ENCODE measurements around the gene OR6B1. TPM values are rescaled to one million over a fixed set of nuclear protein-coding genes. Genes with fewer than 3 reads are reported as not detected.
A peak's percentile ranks its signal among the peaks of the same experiment; 100 is the strongest.

The OR6B1 gene
- total RNA-seq, 1 experiment from 2014 or later, result not detected

DNA sequence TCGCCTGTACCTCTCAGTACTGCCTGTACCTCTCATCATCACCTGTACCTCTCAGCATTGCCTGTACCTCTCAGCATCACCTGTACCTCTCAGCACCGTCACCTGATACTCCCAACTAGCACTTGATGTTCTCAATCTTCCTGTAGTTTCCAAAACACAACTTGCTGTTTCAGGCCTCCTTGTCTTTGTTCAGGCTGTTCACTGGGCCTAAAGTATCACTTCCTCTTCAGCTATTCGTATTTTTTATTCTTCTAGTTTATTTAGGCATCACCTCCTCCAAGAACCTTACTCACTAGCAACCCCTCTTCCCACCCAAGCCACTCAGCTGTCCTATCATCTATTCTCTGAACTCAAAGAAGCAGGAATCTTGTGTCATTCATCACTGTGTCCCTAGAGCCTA, 24.1 kb downstream of the OR6B1 start (continued):
- TF ChIP-seq, protein P1, sequence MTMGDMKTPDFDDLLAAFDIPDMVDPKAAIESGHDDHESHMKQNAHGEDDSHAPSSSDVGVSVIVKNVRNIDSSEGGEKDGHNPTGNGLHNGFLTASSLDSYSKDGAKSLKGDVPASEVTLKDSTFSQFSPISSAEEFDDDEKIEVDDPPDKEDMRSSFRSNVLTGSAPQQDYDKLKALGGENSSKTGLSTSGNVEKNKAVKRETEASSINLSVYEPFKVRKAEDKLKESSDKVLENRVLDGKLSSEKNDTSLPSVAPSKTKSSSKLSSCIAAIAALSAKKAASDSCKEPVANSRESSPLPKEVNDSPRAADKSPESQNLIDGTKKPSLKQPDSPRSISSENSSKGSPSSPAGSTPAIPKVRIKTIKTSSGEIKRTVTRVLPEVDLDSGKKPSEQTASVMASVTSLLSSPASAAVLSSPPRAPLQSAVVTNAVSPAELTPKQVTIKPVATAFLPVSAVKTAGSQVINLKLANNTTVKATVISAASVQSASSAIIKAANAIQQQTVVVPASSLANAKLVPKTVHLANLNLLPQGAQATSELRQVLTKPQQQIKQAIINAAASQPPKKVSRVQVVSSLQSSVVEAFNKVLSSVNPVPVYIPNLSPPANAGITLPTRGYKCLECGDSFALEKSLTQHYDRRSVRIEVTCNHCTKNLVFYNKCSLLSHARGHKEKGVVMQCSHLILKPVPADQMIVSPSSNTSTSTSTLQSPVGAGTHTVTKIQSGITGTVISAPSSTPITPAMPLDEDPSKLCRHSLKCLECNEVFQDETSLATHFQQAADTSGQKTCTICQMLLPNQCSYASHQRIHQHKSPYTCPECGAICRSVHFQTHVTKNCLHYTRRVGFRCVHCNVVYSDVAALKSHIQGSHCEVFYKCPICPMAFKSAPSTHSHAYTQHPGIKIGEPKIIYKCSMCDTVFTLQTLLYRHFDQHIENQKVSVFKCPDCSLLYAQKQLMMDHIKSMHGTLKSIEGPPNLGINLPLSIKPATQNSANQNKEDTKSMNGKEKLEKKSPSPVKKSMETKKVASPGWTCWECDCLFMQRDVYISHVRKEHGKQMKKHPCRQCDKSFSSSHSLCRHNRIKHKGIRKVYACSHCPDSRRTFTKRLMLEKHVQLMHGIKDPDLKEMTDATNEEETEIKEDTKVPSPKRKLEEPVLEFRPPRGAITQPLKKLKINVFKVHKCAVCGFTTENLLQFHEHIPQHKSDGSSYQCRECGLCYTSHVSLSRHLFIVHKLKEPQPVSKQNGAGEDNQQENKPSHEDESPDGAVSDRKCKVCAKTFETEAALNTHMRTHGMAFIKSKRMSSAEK (CRISPR knock-in tag; IDR thresholded peaks at IDR 0.05; ENCODE audit: borderline replicate concordance), result no peak
- TF ChIP-seq, protein P2, sequence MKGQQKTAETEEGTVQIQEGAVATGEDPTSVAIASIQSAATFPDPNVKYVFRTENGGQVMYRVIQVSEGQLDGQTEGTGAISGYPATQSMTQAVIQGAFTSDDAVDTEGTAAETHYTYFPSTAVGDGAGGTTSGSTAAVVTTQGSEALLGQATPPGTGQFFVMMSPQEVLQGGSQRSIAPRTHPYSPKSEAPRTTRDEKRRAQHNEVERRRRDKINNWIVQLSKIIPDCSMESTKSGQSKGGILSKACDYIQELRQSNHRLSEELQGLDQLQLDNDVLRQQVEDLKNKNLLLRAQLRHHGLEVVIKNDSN (CRISPR knock-in tag; IDR thresholded peaks at IDR 0.05), result no peak
- TF ChIP-seq ZNF219 (CRISPR knock-in tag; IDR thresholded peaks at IDR 0.05; ENCODE audit: borderline replicate concordance) (no peak), ZNF263 (CRISPR knock-in tag; IDR thresholded peaks at IDR 0.05; ENCODE audit: low read depth) (no peak), OVOL2 (CRISPR knock-in tag; IDR thresholded peaks at IDR 0.05; ENCODE audit: borderline replicate concordance) (no peak), ZNF232 (CRISPR knock-in tag; IDR thresholded peaks at IDR 0.05) (no peak), TCF7 (CRISPR knock-in tag; IDR thresholded peaks at IDR 0.05; ENCODE audit: low read depth) (no peak), SOX15 (CRISPR knock-in tag; IDR thresholded peaks at IDR 0.05) (no peak)
- TF ChIP-seq, protein P3, sequence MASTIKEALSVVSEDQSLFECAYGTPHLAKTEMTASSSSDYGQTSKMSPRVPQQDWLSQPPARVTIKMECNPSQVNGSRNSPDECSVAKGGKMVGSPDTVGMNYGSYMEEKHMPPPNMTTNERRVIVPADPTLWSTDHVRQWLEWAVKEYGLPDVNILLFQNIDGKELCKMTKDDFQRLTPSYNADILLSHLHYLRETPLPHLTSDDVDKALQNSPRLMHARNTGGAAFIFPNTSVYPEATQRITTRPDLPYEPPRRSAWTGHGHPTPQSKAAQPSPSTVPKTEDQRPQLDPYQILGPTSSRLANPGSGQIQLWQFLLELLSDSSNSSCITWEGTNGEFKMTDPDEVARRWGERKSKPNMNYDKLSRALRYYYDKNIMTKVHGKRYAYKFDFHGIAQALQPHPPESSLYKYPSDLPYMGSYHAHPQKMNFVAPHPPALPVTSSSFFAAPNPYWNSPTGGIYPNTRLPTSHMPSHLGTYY (CRISPR knock-in tag; IDR thresholded peaks at IDR 0.05), result no peak
- TF ChIP-seq, protein P4, sequence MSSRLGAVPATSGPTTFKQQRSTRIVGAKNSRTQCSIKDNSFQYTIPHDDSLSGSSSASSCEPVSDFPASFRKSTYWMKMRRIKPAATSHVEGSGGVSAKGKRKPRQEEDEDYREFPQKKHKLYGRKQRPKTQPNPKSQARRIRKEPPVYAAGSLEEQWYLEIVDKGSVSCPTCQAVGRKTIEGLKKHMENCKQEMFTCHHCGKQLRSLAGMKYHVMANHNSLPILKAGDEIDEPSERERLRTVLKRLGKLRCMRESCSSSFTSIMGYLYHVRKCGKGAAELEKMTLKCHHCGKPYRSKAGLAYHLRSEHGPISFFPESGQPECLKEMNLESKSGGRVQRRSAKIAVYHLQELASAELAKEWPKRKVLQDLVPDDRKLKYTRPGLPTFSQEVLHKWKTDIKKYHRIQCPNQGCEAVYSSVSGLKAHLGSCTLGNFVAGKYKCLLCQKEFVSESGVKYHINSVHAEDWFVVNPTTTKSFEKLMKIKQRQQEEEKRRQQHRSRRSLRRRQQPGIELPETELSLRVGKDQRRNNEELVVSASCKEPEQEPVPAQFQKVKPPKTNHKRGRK (CRISPR knock-in tag; IDR thresholded peaks at IDR 0.05; ENCODE audit: borderline replicate concordance), result no peak
- TF ChIP-seq, protein P5, sequence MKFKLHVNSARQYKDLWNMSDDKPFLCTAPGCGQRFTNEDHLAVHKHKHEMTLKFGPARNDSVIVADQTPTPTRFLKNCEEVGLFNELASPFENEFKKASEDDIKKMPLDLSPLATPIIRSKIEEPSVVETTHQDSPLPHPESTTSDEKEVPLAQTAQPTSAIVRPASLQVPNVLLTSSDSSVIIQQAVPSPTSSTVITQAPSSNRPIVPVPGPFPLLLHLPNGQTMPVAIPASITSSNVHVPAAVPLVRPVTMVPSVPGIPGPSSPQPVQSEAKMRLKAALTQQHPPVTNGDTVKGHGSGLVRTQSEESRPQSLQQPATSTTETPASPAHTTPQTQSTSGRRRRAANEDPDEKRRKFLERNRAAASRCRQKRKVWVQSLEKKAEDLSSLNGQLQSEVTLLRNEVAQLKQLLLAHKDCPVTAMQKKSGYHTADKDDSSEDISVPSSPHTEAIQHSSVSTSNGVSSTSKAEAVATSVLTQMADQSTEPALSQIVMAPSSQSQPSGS (CRISPR knock-in tag; IDR thresholded peaks at IDR 0.05; ENCODE audit: borderline replicate concordance, low read depth), result no peak

DNA sequence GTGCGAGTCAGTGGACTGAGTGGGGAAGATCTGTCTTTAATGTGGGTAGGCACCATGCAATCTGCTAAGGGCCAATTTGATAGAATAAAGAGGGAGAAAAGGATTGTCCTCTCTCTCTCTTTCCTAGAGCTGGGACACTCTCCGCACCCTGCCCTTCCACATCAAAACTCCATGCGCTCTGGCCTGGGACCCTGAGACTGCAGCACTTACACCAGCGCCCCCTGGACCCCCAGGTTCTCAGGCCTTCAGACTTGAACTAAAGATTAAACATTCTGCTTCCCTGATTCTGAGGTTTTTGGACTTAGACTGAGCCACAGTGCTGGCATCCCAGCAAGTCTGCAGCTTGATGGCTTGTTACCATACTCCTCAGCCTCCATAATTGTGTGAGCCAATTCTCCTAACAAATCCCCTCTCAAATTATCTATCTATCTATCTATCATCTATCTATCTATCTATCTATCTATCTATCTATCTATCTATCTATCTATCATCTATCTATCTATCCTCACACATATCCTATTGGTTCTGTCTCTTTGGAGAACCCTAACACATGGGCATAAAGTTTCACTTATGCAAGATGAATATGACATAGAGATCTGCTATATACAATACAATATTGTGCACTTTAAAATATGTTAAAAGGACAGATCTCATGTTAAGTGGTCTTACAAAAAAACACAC, 26.2 kb downstream of the OR6B1 start:
- no peak overlapping the region for H3K4me3 Mint-ChIP-seq
- POLR2A ChIA-PET, result no interaction called here
- H3K4me1 Mint-ChIP-seq, result peaks cover 3% of the 10 kb centered on the region; the same call in 1 of the 2 replicates
- H3K36me3 Mint-ChIP-seq, result no peaks in the 10 kb centered on the region
- no peaks in the 10 kb centered on the region for H3K9me3 Mint-ChIP-seq
- CTCF ChIA-PET, result interaction anchor here (1.4 kb wide), 1 partner anchor 125 kb away, joined by 6 read pairs; the partner anchor contains the start of gene TCAF1
- peak; percentile 63 for ATAC-seq
- no peaks in the 10 kb centered on the region for H3K27me3 Mint-ChIP-seq (ENCODE audit: low read depth)
- DNase-seq (ENCODE audit: low spot score), result peak; percentile 26
- H3K27ac Mint-ChIP-seq, result no peak overlapping the region
- TF ChIP-seq, protein P4 (CRISPR knock-in tag; IDR thresholded peaks at IDR 0.05; ENCODE audit: borderline replicate concordance), result no peak
- TF ChIP-seq, protein P6, sequence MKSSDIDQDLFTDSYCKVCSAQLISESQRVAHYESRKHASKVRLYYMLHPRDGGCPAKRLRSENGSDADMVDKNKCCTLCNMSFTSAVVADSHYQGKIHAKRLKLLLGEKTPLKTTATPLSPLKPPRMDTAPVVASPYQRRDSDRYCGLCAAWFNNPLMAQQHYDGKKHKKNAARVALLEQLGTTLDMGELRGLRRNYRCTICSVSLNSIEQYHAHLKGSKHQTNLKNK (CRISPR knock-in tag; IDR thresholded peaks at IDR 0.05), result no peak
- TF ChIP-seq, protein P7, sequence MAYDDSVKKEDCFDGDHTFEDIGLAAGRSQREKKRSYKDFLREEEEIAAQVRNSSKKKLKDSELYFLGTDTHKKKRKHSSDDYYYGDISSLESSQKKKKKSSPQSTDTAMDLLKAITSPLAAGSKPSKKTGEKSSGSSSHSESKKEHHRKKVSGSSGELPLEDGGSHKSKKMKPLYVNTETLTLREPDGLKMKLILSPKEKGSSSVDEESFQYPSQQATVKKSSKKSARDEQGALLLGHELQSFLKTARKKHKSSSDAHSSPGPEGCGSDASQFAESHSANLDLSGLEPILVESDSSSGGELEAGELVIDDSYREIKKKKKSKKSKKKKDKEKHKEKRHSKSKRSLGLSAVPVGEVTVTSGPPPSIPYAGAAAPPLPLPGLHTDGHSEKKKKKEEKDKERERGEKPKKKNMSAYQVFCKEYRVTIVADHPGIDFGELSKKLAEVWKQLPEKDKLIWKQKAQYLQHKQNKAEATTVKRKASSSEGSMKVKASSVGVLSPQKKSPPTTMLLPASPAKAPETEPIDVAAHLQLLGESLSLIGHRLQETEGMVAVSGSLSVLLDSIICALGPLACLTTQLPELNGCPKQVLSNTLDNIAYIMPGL (CRISPR knock-in tag; IDR thresholded peaks at IDR 0.05), result no peak
- no peak for TF ChIP-seq GTF2I (CRISPR knock-in tag; conservative IDR thresholded peaks at IDR 0.05)
- TF ChIP-seq ESRRA (CRISPR knock-in tag; IDR thresholded peaks at IDR 0.05; ENCODE audit: borderline replicate concordance), result no peak
- no peak for TF ChIP-seq SMAD3 (CRISPR knock-in tag; IDR thresholded peaks at IDR 0.05; ENCODE audit: borderline replicate concordance)
- TF ChIP-seq, protein P1 (CRISPR knock-in tag; IDR thresholded peaks at IDR 0.05; ENCODE audit: borderline replicate concordance), result no peak

Data from WTC11 (cell line).